Adrenal gland (tissue), 5 donors: Measurements from ENCODE around the gene PTPN6.

Experiments
- CTCF ChIP-seq, 6 experiments: fragments of 450-650 bp in 4 of 6; fragments of 200-600 bp in 2 of 6; sonication (generic) in 1 of 6; IDR thresholded peaks; 1 replicate in 5 of 6; 2 replicates in 1 of 6; pipeline versions ENCODE4 v1.5.1 to v1.8.0; 2016 to 2021; ENCODE audit warnings: antibody characterized with exemption in 6 of 6, mild to moderate bottlenecking in 2 of 6, moderate library complexity in 1 of 6
- POLR2A ChIP-seq, 2 donors: fragments of 450-650 bp; IDR thresholded peaks; one replicate each; pipeline ENCODE4 v1.6.1; 2017; ENCODE audit warnings: antibody characterized with exemption in 2 of 2, mild to moderate bottlenecking in 2 of 2, moderate library complexity in 1 of 2
- donor health status: DM: no; HTN: no; CAD: no.

DNA sequence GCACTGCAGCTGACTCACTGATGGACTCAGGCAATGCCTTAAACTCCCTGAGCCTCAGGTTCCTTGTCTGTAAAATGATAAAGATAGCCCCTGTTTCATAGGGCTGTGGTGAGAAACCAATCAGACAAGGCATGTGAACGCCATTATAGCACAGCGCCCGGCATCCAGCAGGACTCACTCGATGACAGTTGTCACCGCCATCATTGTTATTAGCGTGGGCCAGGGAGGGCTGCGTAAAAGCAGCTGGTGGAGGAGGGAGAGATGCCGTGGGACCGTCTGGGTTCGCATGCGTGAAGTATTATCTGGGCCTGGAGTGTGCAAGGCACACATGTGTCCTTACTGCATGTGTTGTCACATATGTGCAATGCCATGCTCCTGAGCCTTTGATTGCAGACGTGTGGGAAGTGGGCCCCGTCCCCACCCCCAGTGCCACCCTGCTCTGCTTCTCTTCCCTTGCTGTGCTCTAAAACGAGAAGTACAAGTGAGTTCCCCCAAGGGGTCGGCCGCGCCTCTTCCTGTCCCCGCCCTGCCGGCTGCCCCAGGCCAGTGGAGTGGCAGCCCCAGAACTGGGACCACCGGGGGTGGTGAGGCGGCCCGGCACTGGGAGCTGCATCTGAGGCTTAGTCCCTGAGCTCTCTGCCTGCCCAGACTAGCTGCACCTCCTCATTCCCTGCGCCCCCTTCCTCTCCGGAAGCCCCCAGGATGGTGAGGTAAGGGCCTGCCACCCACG, at the start of gene PTPN6:
- TF ChIP-seq CTCF (IDR thresholded peaks at IDR 0.05) (no peak), POLR2A (IDR thresholded peaks at IDR 0.05) (peak; percentile 20 to 41)
